Measurements from ENCODE around the gene CREBBP.

Gene CREBBP

DNA sequence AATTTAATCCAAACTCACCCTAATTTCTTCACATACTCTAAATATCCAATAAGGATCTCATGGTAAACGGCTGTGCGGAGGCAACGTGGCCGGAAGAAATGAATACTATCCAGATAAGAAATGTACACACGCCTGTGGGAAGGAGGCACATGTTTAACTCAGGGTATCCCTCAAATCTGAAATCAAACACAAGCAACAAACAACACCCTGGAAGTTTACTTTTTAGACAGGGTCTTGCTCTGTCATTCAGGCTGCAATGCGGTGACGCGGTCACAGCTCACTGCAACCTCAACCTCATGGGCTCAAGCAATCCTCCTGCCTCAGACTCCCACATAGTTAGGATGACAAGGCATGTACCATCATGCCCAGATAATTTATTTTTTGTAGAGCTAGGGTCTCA is 142.0 kb downstream of the CREBBP start:
- TF ChIP-seq ZBTB7A (IDR thresholded peaks at IDR 0.05; ENCODE audit: low read depth) (no peak), USF1 (IDR thresholded peaks at IDR 0.05) (no peak), EGR1 (IDR thresholded peaks at IDR 0.05) (no peak), CREB1 (IDR thresholded peaks at IDR 0.05; ENCODE audit: low read depth) (no peak), MAX (IDR thresholded peaks at IDR 0.05) (no peak), RAD21 (IDR thresholded peaks at IDR 0.05; ENCODE audit: low read depth) (no peak)

DNA sequence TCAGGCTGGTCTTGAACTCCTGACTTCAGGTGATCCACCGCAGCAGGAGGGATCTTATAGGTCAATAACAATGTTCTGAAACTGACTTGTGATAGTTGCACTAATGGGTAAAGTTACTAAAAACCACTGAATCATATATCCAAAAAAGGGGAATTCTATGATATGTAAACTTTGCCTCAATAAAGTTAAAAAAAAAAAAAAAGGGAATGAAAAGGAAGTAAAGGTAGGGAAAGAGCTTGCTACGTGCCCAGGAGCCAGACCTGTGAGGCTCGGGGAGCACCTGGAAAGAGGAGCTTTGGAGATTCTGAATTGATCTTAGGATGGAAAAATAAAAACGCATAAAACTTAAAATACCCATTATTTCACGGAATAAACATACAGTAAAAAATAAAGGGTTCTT is 142.4 kb downstream of the CREBBP start:
- TF ChIP-seq EP300 (IDR thresholded peaks at IDR 0.05; ENCODE audit: borderline replicate concordance) (no peak), TEAD4 (IDR thresholded peaks at IDR 0.05) (no peak), MAX (IDR thresholded peaks at IDR 0.05) (no peak), ZBTB7A (IDR thresholded peaks at IDR 0.05; ENCODE audit: low read depth) (no peak), USF1 (IDR thresholded peaks at IDR 0.05) (no peak)

DNA sequence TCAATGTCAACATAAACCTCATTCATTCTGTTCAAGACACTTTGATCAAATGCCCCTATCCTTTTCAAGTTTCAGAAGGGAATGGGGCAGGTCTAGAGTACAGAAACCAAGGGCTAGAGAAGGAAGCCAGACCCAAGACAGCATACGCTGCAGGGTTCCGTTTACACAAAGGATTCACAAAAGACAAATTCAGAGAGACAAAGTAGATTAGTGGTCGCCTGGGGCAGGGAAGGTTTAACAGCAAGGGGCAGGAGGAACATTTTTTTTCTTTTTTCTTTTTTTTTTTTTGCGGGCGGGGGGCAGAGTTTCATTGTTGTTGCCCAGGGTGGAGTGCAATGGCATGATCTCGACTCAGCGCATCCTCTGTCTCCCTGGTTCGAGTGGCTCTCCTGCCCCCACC is 143.3 kb downstream of the CREBBP start:
- TF ChIP-seq ZBTB7A (IDR thresholded peaks at IDR 0.05; ENCODE audit: low read depth) (no peak), USF1 (IDR thresholded peaks at IDR 0.05) (no peak), REST (IDR thresholded peaks at IDR 0.05; ENCODE audit: low read depth) (no peak), YY1 (IDR thresholded peaks at IDR 0.05; ENCODE audit: low read depth) (no peak), EGR1 (IDR thresholded peaks at IDR 0.05) (no peak)

DNA sequence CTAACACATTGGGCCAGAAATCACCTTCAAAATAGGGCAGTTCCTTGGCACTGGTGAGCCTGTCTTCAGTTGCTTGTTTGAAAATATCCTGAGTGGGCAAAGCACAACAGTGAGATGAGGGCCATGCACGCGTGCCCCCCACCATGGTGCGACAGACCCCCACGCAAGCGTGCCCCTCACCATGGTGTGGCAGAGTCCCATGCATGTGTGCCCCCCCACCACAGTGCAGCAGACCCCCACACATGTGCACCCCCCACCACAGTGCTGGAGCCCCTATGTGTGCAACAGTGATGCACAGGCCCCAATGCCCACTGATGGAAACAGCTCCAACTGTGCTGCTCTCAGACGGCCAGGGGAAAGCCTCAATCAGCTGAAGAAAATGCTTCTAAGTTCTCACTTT is 144.4 kb downstream of the CREBBP start:
- TF ChIP-seq TEAD4 (IDR thresholded peaks at IDR 0.05) (no peak), CREB1 (IDR thresholded peaks at IDR 0.05; ENCODE audit: low read depth) (no peak), USF1 (IDR thresholded peaks at IDR 0.05) (no peak), FOXM1 (IDR thresholded peaks at IDR 0.05; ENCODE audit: borderline replicate concordance, low read depth) (no peak), TCF12 (IDR thresholded peaks at IDR 0.05; ENCODE audit: low read depth) (no peak), RAD21 (IDR thresholded peaks at IDR 0.05; ENCODE audit: low read depth) (no peak), CEBPB (IDR thresholded peaks at IDR 0.05) (no peak), EP300 (IDR thresholded peaks at IDR 0.05; ENCODE audit: borderline replicate concordance) (no peak), MAX (IDR thresholded peaks at IDR 0.05) (no peak), TAF1 (IDR thresholded peaks at IDR 0.05; ENCODE audit: low read depth) (no peak), REST (IDR thresholded peaks at IDR 0.05; ENCODE audit: low read depth) (no peak), EGR1 (IDR thresholded peaks at IDR 0.05) (no peak), NFIC (IDR thresholded peaks at IDR 0.05) (no peak), YY1 (IDR thresholded peaks at IDR 0.05; ENCODE audit: low read depth) (no peak), ZBTB7A (IDR thresholded peaks at IDR 0.05; ENCODE audit: low read depth) (no peak)

DNA sequence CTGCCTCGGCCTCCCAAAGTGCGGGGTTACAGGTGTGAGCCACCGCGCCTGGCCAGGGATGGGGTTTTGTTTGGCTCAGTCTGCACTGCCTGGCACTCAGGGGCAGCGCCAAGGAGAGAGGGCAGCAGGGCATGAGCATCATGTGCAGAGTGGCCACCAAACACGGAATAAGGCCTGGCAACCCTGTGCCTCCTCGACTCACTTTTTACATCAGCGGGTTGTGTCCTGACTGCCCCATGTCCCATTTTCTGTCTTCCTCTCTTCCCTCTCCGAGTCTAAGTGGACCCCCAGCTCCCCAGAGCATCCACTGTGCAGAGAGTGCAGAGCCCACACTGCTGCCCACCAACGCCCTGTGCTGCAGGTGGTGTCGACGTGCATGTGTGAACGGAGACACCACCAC is 145.0 kb downstream of the CREBBP start:
- TF ChIP-seq USF1 (IDR thresholded peaks at IDR 0.05) (no peak), ZBTB7A (IDR thresholded peaks at IDR 0.05; ENCODE audit: low read depth) (no peak), RAD21 (IDR thresholded peaks at IDR 0.05; ENCODE audit: low read depth) (no peak), TAF1 (IDR thresholded peaks at IDR 0.05; ENCODE audit: low read depth) (no peak), EP300 (IDR thresholded peaks at IDR 0.05; ENCODE audit: borderline replicate concordance) (no peak), CEBPB (IDR thresholded peaks at IDR 0.05) (no peak), YY1 (IDR thresholded peaks at IDR 0.05; ENCODE audit: low read depth) (no peak), CREB1 (IDR thresholded peaks at IDR 0.05; ENCODE audit: low read depth) (no peak), TEAD4 (IDR thresholded peaks at IDR 0.05) (no peak), TCF12 (IDR thresholded peaks at IDR 0.05; ENCODE audit: low read depth) (no peak), FOXM1 (IDR thresholded peaks at IDR 0.05; ENCODE audit: borderline replicate concordance, low read depth) (no peak), REST (IDR thresholded peaks at IDR 0.05; ENCODE audit: low read depth) (no peak), MAX (IDR thresholded peaks at IDR 0.05) (no peak), NFIC (IDR thresholded peaks at IDR 0.05) (no peak), EGR1 (IDR thresholded peaks at IDR 0.05) (no peak)

Measured in Ishikawa (cell line).